K562 (cell line): ENCODE results near the gene EMC10. TPM values are rescaled to one million over a fixed set of nuclear protein-coding genes. Genes with fewer than 3 reads are reported as not detected.

ENCODE experiments used
- ATAC-seq: fragments of 200-7000 bp; cut with Tn5 transposase; 3 replicates; pipeline ENCODE4 v1.9.1; 2020; ENCODE audit warnings: moderate library complexity
- BruUV-seq: library from RNA; stranded (reverse); fragments of 400-500 nt; replicated peaks from 2 replicates; lab custom pipeline; 2021; lab: Mats Ljungman, UMichigan
- CTCF ChIA-PET: fragments of 300-600 bp; formaldehyde crosslinking; extraction: SDS; loops from one replicate; lab custom pipeline; 2021; ENCODE audit warnings: low intra/inter-chr PET ratio; lab: Yijun Ruan, JAX
- POLR2A ChIA-PET: fragments of 300-600, 350-650 bp; sonication (Branson Sonifier 250); formaldehyde crosslinking; extraction: SDS; loops from one replicate; lab custom pipeline; 2021; ENCODE audit warnings: antibody characterized with exemption, inconsistent platforms; lab: Yijun Ruan, JAX
- DNase-seq, 4 experiments: peaks; one replicate each; pipeline versions ENCODE4 v3.0.0 to v3.0.0-alpha.2; 2011 to 2018; ENCODE audit warnings: low spot score in 3 of 4, mixed read lengths in 3 of 4; ENCODE audit errors: extremely low read depth in 1 of 4
- FAIRE-seq: peaks from 2 replicates; lab custom pipeline; 2011; peaks lifted over from hg19 to GRCh38; lab: Jason Lieb, UNC
- H2AFZ ChIP-seq: 2 replicates; pipeline ENCODE4 v1.6.0; 2011; ENCODE audit warnings: low read depth, low read length, control low read depth, inconsistent platforms
- H3K27ac ChIP-seq: fragments of 200-600 bp; 3 replicates; pipeline ENCODE4 v1.8.0; 2011; ENCODE audit warnings: low read depth, mild to moderate bottlenecking, control low read depth, inconsistent platforms, low read length, moderate library complexity, mixed read lengths; ENCODE audit errors: extremely low read depth
- H3K27me3 ChIP-seq, 2 experiments: fragments of 300-600 bp in 1 of 2; 2 replicates in 1 of 2; 3 replicates in 1 of 2; pipeline versions ENCODE4 v1.6.0 to v1.8.0; 2011; ENCODE audit warnings: inconsistent platforms in 2 of 2, low read length in 2 of 2, mild to moderate bottlenecking in 1 of 2, mixed read lengths in 1 of 2, moderate library complexity in 1 of 2; ENCODE audit not compliant: control insufficient read depth in 2 of 2, insufficient read depth in 2 of 2
- H3K36me3 ChIP-seq: fragments of 300-600 bp; 3 replicates; pipeline ENCODE4 v1.8.0; 2011; ENCODE audit warnings: mild to moderate bottlenecking, low read length, inconsistent platforms; ENCODE audit not compliant: control insufficient read depth, insufficient read depth
- H3K4me1 ChIP-seq, 2 experiments: fragments of 200-600 bp in 1 of 2; replicated peaks in 1 of 2; 2 replicates in 1 of 2; 3 replicates in 1 of 2; pipeline versions ENCODE4 v1.5.1 to v1.8.0; 2011; ENCODE audit warnings: inconsistent platforms in 2 of 2, low read length in 2 of 2, mild to moderate bottlenecking in 1 of 2, mixed read lengths in 1 of 2, moderate library complexity in 1 of 2; ENCODE audit not compliant: control insufficient read depth in 2 of 2, insufficient read depth in 2 of 2
- H3K4me2 ChIP-seq: 2 replicates; pipeline ENCODE4 v1.6.1; 2011; ENCODE audit warnings: low read length, control low read depth, inconsistent platforms, mixed read lengths; ENCODE audit not compliant: insufficient read depth
- H3K4me3 ChIP-seq: fragments of 200-600 bp; sonication (generic), shearing (Covaris generic); 2 replicates; pipeline ENCODE4 v1.5.1; 2016; ENCODE audit warnings: control low read depth, inconsistent platforms
- H3K79me2 ChIP-seq: fragments of 200-600 bp; 3 replicates; pipeline ENCODE4 v1.8.0; 2011; ENCODE audit warnings: low read length, inconsistent platforms; ENCODE audit not compliant: control insufficient read depth, insufficient read depth
- H3K9ac ChIP-seq, 2 experiments: 2 replicates each; pipeline versions ENCODE4 v1.6.0 to v1.6.1; 2011; ENCODE audit warnings: low read depth in 2 of 2, low read length in 2 of 2, control low read depth in 1 of 2, inconsistent platforms in 1 of 2, mild to moderate bottlenecking in 1 of 2, mixed read lengths in 1 of 2; ENCODE audit not compliant: insufficient read depth in 1 of 2
- H3K9me1 ChIP-seq: one replicate; pipeline ENCODE4 v1.6.0; 2011; ENCODE audit warnings: inconsistent platforms, mild to moderate bottlenecking, low read length, moderate library complexity; ENCODE audit not compliant: control insufficient read depth, insufficient read depth
- H3K9me3 ChIP-seq: replicated peaks from 2 replicates; pipeline ENCODE4 v1.5.1; 2011; ENCODE audit warnings: low read depth, low read length, inconsistent platforms; ENCODE audit not compliant: control insufficient read depth, insufficient read depth
- H4K20me1 ChIP-seq: replicated peaks from 2 replicates; pipeline ENCODE4 v1.6.1; 2011; ENCODE audit warnings: low read length, inconsistent platforms, mixed read lengths; ENCODE audit not compliant: control insufficient read depth, insufficient read depth
- SMAD1 ChIP-seq: fragments of 150-350 bp; IDR thresholded peaks from 2 replicates; pipeline ENCODE4 v1.6.1; 2014; ENCODE audit warnings: low read length, low read depth; ENCODE audit not compliant: partially characterized antibody
- WGBS: fragments of 100-300 bp; shearing (Covaris generic); methylation state at CpG from one replicate; pipeline ENCODE4 v1.1.6; 2016; ENCODE audit warnings: low coverage, mixed read lengths; ENCODE audit not compliant: insufficient coverage; ENCODE audit errors: missing lambda C conversion rate; 5-methylcytosine and 5-hydroxymethylcytosine counted together
- in situ Hi-C: fragments of 300-500 bp; cut with MboI; formaldehyde crosslinking; loops from 4 replicates; pipeline ENCODE4 v1.15.0; 2018; ENCODE audit warnings: inconsistent platforms, mixed read lengths
- intact Hi-C: fragments of 100-400 bp; cut with micrococcal nuclease; formaldehyde crosslinking; loops from 2 replicates; pipeline ENCODE4 v1.14.2; 2022
- polyA plus RNA-seq, 8 experiments: library from polyadenylated mRNA; depleted of rRNA in 4 of 8; stranded (reverse) in 5 of 8; unstranded in 3 of 8; fragments of >200 nt; fragmentation: Nextera tagmentation in 2 of 8; fragmentation: Illumina TruSeq in 1 of 8; extraction: Ambion mirVana in 2 of 8; extraction: Trizol in 1 of 8; gene quantifications; 2 replicates each; pipeline versions ENCODE4 v1.2.1 to v1.2.3, GENCODE V29; 2011 to 2014; ENCODE audit warnings: inconsistent platforms in 1 of 8, missing spikeins in 1 of 8
- total RNA-seq, 7 experiments: library from RNA; depleted of rRNA in 6 of 7; stranded (reverse); fragments of >200 nt in 6 of 7; fragmentation: Illumina TruSeq in 2 of 7; extraction: Trizol in 2 of 7; gene quantifications; 2 replicates each; pipeline versions ENCODE4 v1.2.1 to v1.2.3, GENCODE V29; 2011 to 2021; ENCODE audit warnings: low replicate concordance in 1 of 7
- TF ChIP-seq, protein P1 (sequence below), 2 experiments: fragments of 450-650 bp in 1 of 2; sonication (generic) in 1 of 2; formaldehyde crosslinking in 1 of 2; IDR thresholded peaks; 2 replicates each; pipeline versions ENCODE4 v1.7.1 to v1.9.0; 2016 to 2022; ENCODE audit warnings: inconsistent platforms in 1 of 2, mild to moderate bottlenecking in 1 of 2, missing genetic modification reagents in 1 of 2

Gene EMC10
- total and polyA plus RNA-seq, 9 of the 15 experiments (the other 6 are each of a cell fraction or from before 2014, with no cell fraction given), result 1.4 to 46.0 (median 13.1) TPM

DNA sequence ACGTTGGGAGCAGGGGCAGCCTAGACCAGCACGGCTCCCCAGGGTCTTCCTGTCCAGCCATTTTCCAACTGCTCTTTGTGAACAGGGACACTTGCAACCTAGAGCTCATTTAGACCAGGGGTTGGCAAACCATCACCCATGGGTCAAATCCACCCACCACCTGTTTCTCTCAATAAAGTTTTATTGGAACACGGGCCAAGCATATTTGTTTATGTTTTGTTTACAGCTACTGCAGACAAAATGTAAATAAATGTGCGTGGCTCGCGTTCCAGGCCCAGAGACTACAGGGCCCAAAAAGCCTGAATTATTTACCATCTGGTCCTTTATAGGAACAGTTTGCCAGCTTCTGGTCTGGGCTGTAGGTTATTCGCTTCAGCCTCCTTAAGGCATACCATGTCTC, 13.3 kb upstream of the EMC10 start:
- Histone ChIP-seq H4K20me1 (no peaks in the 10 kb centered on the region), H3K27me3 (peaks cover 0 to 5% of the 10 kb centered on the region in 2 experiments; a peak in 2 of 5 replicates), H3K27ac (no peak overlapping the region), H2AFZ (no peak overlapping the region), H3K79me2 (no peaks in the 10 kb centered on the region), H3K4me1 (peaks cover 12 to 52% of the 10 kb centered on the region in 2 experiments; a peak in 4 of 5 replicates), H3K4me3 (no peak overlapping the region), H3K36me3 (no peaks in the 10 kb centered on the region), H3K9me3 (no peaks in the 10 kb centered on the region), H3K9me1 (no peaks in the 10 kb centered on the region), H3K4me2 (no peak overlapping the region), H3K9ac (peak overlapping the region in 1 of 2 experiments; percentile 31; a peak in 1 of 4 replicates)
- in situ Hi-C loops (loop anchor here (5.0 kb wide), 1 partner anchor 96 kb away; the partner anchor contains the start of gene NAPSA), intact Hi-C loops (no loop called here)
- DNase-seq (no peak), FAIRE-seq (no peak), ATAC-seq (no peak)
- WGBS, result 47% methylated on average over 7 of the region's 7 CpGs
- ChIA-PET CTCF (no interaction called here), POLR2A (interaction anchor here (1.3 kb wide), 1 partner anchor 92 kb away, joined by 3 read pairs; no protein-coding TSS in a partner anchor)
- TF ChIP-seq SMAD1, result no peak
- TF ChIP-seq, protein P1, sequence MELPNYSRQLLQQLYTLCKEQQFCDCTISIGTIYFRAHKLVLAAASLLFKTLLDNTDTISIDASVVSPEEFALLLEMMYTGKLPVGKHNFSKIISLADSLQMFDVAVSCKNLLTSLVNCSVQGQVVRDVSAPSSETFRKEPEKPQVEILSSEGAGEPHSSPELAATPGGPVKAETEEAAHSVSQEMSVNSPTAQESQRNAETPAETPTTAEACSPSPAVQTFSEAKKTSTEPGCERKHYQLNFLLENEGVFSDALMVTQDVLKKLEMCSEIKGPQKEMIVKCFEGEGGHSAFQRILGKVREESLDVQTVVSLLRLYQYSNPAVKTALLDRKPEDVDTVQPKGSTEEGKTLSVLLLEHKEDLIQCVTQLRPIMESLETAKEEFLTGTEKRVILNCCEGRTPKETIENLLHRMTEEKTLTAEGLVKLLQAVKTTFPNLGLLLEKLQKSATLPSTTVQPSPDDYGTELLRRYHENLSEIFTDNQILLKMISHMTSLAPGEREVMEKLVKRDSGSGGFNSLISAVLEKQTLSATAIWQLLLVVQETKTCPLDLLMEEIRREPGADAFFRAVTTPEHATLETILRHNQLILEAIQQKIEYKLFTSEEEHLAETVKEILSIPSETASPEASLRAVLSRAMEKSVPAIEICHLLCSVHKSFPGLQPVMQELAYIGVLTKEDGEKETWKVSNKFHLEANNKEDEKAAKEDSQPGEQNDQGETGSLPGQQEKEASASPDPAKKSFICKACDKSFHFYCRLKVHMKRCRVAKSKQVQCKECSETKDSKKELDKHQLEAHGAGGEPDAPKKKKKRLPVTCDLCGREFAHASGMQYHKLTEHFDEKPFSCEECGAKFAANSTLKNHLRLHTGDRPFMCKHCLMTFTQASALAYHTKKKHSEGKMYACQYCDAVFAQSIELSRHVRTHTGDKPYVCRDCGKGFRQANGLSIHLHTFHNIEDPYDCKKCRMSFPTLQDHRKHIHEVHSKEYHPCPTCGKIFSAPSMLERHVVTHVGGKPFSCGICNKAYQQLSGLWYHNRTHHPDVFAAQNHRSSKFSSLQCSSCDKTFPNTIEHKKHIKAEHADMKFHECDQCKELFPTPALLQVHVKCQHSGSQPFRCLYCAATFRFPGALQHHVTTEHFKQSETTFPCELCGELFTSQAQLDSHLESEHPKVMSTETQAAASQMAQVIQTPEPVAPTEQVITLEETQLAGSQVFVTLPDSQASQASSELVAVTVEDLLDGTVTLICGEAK (IDR thresholded peaks at IDR 0.05), result peak; percentile 95
- TF ChIP-seq, protein P1 (CRISPR knock-in tag; IDR thresholded peaks at IDR 0.05), result peak; percentile 88
- no TSS peak for BruUV-seq
